ENCODE data around the gene FAM53B.

The FAM53B gene

GRCh38 chr10:124608093-124608721, 136.0 kb downstream of the FAM53B start:
- in situ Hi-C loops (cut with MboI; ENCODE audit: low sequenced_read_pairs): no loop called here
- Histone ChIP-seq H3K4me1 (no peaks in the 10 kb centered on the region), H3K9me3 (no peaks in the 10 kb centered on the region), H3K27me3 (ENCODE audit: low read depth) (no peaks in the 10 kb centered on the region), H3K4me3 (no peak overlapping the region), H3K36me3 (replicated peaks) (no peaks in the 10 kb centered on the region)
- DNase-seq (ENCODE audit: low spot score in 2 of 2): no peak

GRCh38 chr10:124607693-124608092, 136.5 kb downstream of the FAM53B start:
- no peak overlapping the region for H3K4me3 ChIP-seq
- in situ Hi-C loops (cut with MboI; ENCODE audit: low sequenced_read_pairs): no loop called here
- no peaks in the 10 kb centered on the region for H3K36me3 ChIP-seq (replicated peaks)
- DNase-seq (ENCODE audit: low spot score in 2 of 2): no peak
- H3K27me3 ChIP-seq (ENCODE audit: low read depth): no peaks in the 10 kb centered on the region
- no peaks in the 10 kb centered on the region for H3K4me1 ChIP-seq
- no peaks in the 10 kb centered on the region for H3K9me3 ChIP-seq

GRCh38 chr10:124606822-124607221, 137.4 kb downstream of the FAM53B start:
- in situ Hi-C loops (cut with MboI; ENCODE audit: low sequenced_read_pairs): no loop called here
- H3K36me3 ChIP-seq (replicated peaks): no peaks in the 10 kb centered on the region
- no peaks in the 10 kb centered on the region for H3K4me1 ChIP-seq
- no peaks in the 10 kb centered on the region for H3K9me3 ChIP-seq
- DNase-seq (ENCODE audit: low spot score in 2 of 2): no peak
- no peak overlapping the region for H3K4me3 ChIP-seq
- no peaks in the 10 kb centered on the region for H3K27me3 ChIP-seq (ENCODE audit: low read depth)

GRCh38 chr10:124605856-124606812, 138.0 kb downstream of the FAM53B start:
- H3K4me3 ChIP-seq: no peak overlapping the region
- no peak for DNase-seq (ENCODE audit: low spot score in 2 of 2)
- no peaks in the 10 kb centered on the region for H3K36me3 ChIP-seq (replicated peaks)
- in situ Hi-C loops (cut with MboI; ENCODE audit: low sequenced_read_pairs): no loop called here
- H3K27me3 ChIP-seq (ENCODE audit: low read depth): no peaks in the 10 kb centered on the region
- H3K4me1 ChIP-seq: no peaks in the 10 kb centered on the region
- H3K9me3 ChIP-seq: no peaks in the 10 kb centered on the region

- no peaks in the 10 kb centered on the region for H3K36me3 ChIP-seq (replicated peaks)
Observed at GRCh38 chr10:124605481-124605855, 138.7 kb downstream of the FAM53B start.

GRCh38 chr10:124605001-124605370, 139.2 kb downstream of the FAM53B start:
- in situ Hi-C loops (cut with MboI; ENCODE audit: low sequenced_read_pairs): no loop called here
- Histone ChIP-seq H3K9me3 (no peaks in the 10 kb centered on the region), H3K27me3 (ENCODE audit: low read depth) (no peaks in the 10 kb centered on the region), H3K36me3 (replicated peaks) (no peaks in the 10 kb centered on the region), H3K4me3 (no peak overlapping the region), H3K4me1 (no peaks in the 10 kb centered on the region)
- DNase-seq (ENCODE audit: low spot score in 2 of 2): no peak

More at GRCh38 chr10:124605481-124605855, 138.7 kb downstream of the FAM53B start:
- Histone ChIP-seq H3K27me3 (ENCODE audit: low read depth) (no peaks in the 10 kb centered on the region), H3K4me3 (no peak overlapping the region), H3K9me3 (no peaks in the 10 kb centered on the region), H3K4me1 (no peaks in the 10 kb centered on the region)
- in situ Hi-C loops (cut with MboI; ENCODE audit: low sequenced_read_pairs): no loop called here
- DNase-seq (ENCODE audit: low spot score in 2 of 2): no peak

GRCh38 chr10:124604214-124605000, 139.8 kb downstream of the FAM53B start:
- in situ Hi-C loops (cut with MboI; ENCODE audit: low sequenced_read_pairs): no loop called here
- H3K4me1 ChIP-seq: no peaks in the 10 kb centered on the region

GRCh38 chr10:124603376-124604213, 140.6 kb downstream of the FAM53B start:
- Histone ChIP-seq H3K27me3 (ENCODE audit: low read depth) (no peaks in the 10 kb centered on the region), H3K4me1 (no peaks in the 10 kb centered on the region), H3K36me3 (replicated peaks) (no peaks in the 10 kb centered on the region), H3K9me3 (no peaks in the 10 kb centered on the region), H3K4me3 (no peak overlapping the region)
- in situ Hi-C loops (cut with MboI; ENCODE audit: low sequenced_read_pairs): no loop called here
- no peak for DNase-seq (ENCODE audit: low spot score in 2 of 2)

More at GRCh38 chr10:124604214-124605000, 139.8 kb downstream of the FAM53B start:
- no peaks in the 10 kb centered on the region for H3K9me3 ChIP-seq
- H3K27me3 ChIP-seq (ENCODE audit: low read depth): no peaks in the 10 kb centered on the region
- H3K36me3 ChIP-seq (replicated peaks): no peaks in the 10 kb centered on the region
- DNase-seq (ENCODE audit: low spot score in 2 of 2): no peak
- H3K4me3 ChIP-seq: no peak overlapping the region

- in situ Hi-C loops (cut with MboI; ENCODE audit: low sequenced_read_pairs): no loop called here
- Histone ChIP-seq H3K9me3 (no peaks in the 10 kb centered on the region), H3K27me3 (ENCODE audit: low read depth) (no peaks in the 10 kb centered on the region), H3K4me1 (no peaks in the 10 kb centered on the region), H3K36me3 (replicated peaks) (no peaks in the 10 kb centered on the region), H3K4me3 (no peak overlapping the region)
- DNase-seq (ENCODE audit: low spot score in 2 of 2): no peak
Observed at GRCh38 chr10:124602646-124603365, 141.4 kb downstream of the FAM53B start.

GRCh38 chr10:124602121-124602561, 142.0 kb downstream of the FAM53B start:
- Histone ChIP-seq H3K27me3 (ENCODE audit: low read depth) (no peaks in the 10 kb centered on the region), H3K4me3 (no peak overlapping the region), H3K9me3 (no peaks in the 10 kb centered on the region), H3K36me3 (replicated peaks) (no peaks in the 10 kb centered on the region), H3K4me1 (no peaks in the 10 kb centered on the region)
- in situ Hi-C loops (cut with MboI; ENCODE audit: low sequenced_read_pairs): no loop called here
- DNase-seq (ENCODE audit: low spot score in 2 of 2): no peak

GRCh38 chr10:124601431-124602120, 142.6 kb downstream of the FAM53B start:
- Histone ChIP-seq H3K4me1 (no peaks in the 10 kb centered on the region), H3K36me3 (replicated peaks) (no peaks in the 10 kb centered on the region), H3K9me3 (no peaks in the 10 kb centered on the region), H3K27me3 (ENCODE audit: low read depth) (no peaks in the 10 kb centered on the region), H3K4me3 (no peak overlapping the region)
- in situ Hi-C loops (cut with MboI; ENCODE audit: low sequenced_read_pairs): no loop called here
- DNase-seq (ENCODE audit: low spot score in 2 of 2): no peak

GRCh38 chr10:124601016-124601415, 143.2 kb downstream of the FAM53B start:
- no peaks in the 10 kb centered on the region for H3K4me1 ChIP-seq

More at GRCh38 chr10:124601016-124601415, 143.2 kb downstream of the FAM53B start:
- no peak overlapping the region for H3K4me3 ChIP-seq
- DNase-seq (ENCODE audit: low spot score in 2 of 2): no peak
- H3K27me3 ChIP-seq (ENCODE audit: low read depth): no peaks in the 10 kb centered on the region
- H3K36me3 ChIP-seq (replicated peaks): no peaks in the 10 kb centered on the region
- H3K9me3 ChIP-seq: no peaks in the 10 kb centered on the region
- in situ Hi-C loops (cut with MboI; ENCODE audit: low sequenced_read_pairs): no loop called here

Measured in HAP-1 (cell line).